ENCODE measurements around the gene PRDM7. TPM values are rescaled to one million over a fixed set of nuclear protein-coding genes. Genes with fewer than 3 reads are reported as not detected.

The PRDM7 gene
- 0.03 TPM in 1 of 5 replicates, not detected in the others for total RNA-seq (2022; extraction: Qiagen RNA extraction; ENCODE audit: low read depth)

DNA sequence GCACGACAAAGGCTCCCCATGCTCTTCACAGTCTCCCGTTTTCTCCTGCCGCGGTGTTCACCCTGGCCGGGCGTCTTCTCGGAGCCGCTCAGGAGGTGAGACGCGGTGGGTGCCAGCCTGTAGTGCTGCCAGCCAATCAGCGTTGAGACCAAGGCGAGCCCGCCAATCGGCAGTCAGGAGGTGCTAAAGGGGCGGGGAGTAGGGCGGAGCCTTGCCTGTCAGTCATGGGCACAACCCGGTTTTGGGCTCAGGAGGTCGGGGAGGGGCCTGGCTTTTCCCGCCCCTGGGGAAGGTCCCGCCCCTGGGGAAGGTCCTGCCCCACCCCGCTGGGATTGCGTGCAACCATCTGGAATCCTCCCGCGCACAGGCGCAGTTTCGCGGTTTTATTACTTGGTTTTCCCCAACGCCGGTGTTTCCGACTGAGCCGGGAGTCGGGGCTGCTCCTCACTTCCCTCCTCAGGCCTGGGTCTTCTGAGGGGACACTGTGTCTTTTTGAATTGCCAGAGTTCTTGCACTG is at the start of gene PRDM7:
Gene PRDM7, minus strand, starts transcription at position 92 of the 517 bp plus-strand sequence. CDS start 1,421 bp downstream, outside the sequence.

DNA sequence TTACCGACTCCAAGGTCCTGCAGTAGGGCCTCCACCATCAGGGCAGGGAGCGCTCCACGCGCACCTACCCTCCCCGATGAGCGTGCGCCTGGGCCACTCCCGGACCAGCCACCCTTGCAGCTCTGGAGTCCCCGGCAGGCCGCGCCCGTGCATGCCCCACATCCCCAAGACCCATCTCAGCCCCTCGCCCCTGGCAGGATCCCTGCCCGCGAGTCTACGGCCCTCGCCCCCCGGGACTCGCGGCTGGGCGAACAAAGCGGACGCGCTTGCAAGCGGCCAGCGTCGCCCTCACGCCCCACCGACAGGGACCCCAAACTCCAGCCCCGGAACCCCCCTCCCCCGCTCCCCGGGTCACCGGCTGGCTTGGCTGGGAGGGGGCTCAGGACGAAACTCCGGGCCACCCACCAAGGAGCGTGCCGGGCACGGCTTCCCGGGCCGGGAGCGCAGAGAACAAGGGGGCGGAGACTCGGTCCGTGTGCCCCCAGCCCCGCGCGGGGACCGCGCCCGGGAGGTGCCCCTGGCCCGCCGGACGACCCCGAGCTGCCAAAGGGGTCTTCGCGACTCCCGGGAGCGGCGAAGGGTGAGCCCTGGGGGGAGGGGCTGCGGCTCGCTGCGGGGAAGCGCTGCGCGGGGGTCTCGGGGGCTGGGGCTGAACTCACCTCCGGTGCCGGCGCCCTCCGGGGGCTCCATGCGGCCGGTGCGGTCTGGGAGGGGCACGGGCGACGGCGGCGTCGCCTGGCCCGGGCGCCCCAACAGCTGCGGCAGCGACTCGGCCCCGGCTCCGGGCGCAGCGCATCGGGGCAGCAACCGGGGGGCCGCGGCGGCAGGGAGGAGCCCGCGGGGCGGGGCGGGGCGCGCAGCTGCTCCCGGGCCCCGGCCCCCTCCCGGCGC is 58.2 kb downstream of the PRDM7 start, which contains the start of gene DBNDD1:
Gene DBNDD1, minus strand, starts transcription at position 805 of the 891 bp plus-strand sequence. Its CDS starts 115 bp downstream, at position 690.

Other genes starting within 250 kb of the PRDM7 start
- 5.4 to 8.4 TPM (median 8.2 TPM) in 5 replicates for gene SPIRE2, start 248.9 kb downstream of the PRDM7 start, total RNA-seq (2022; extraction: Qiagen RNA extraction; ENCODE audit: low read depth)
- 67.7 to 79.8 TPM (median 70.7 TPM) in 5 replicates for gene TCF25, start 203.7 kb downstream of the PRDM7 start, total RNA-seq (2022; extraction: Qiagen RNA extraction; ENCODE audit: low read depth)
- 3.8 to 8.5 TPM (median 7.2 TPM) in 5 replicates for gene MC1R, start 158.5 kb downstream of the PRDM7 start, total RNA-seq (2022; extraction: Qiagen RNA extraction; ENCODE audit: low read depth)
- gene TUBB3, start 154.0 kb downstream of the PRDM7 start, total RNA-seq (2022; extraction: Qiagen RNA extraction; ENCODE audit: low read depth), result 167 to 245 TPM (median 212 TPM) in 5 replicates
- gene DEF8, start 128.6 kb downstream of the PRDM7 start, total RNA-seq (2022; extraction: Qiagen RNA extraction; ENCODE audit: low read depth), result 81.0 to 112 TPM (median 105 TPM) in 5 replicates
- 44.6 to 64.7 TPM (median 56.9 TPM) in 5 replicates for gene DBNDD1, start 57.9 kb downstream of the PRDM7 start, total RNA-seq (2022; extraction: Qiagen RNA extraction; ENCODE audit: low read depth)

Measured in A549 treated with RU486 at 1 μM for 4 hours (cell line).